Ramos (cell line): ENCODE measurements around the gene ZACN.

Experiments
- in situ Hi-C: fragments of 300-500 bp; cut with MboI; formaldehyde crosslinking; loops from one replicate; pipeline ENCODE4 v1.14.3; 2022; ENCODE audit warnings: low sequenced_read_pairs; ENCODE audit not compliant: unreplicated experiment

The ZACN gene

GRCh38 chr17:76080768-76081287 lies 1.8 kb downstream of the ZACN start:
- in situ Hi-C loops = no loop called here

- in situ Hi-C loops = no loop called here
Measured at GRCh38 chr17:76081295-76082210, 2.6 kb downstream of the ZACN start.

- in situ Hi-C loops = no loop called here
Measured at GRCh38 chr17:76082326-76083251, 3.6 kb downstream of the ZACN start.

- in situ Hi-C loops = no loop called here
Measured at GRCh38 chr17:76083536-76084182, 4.7 kb downstream of the ZACN start.

- in situ Hi-C loops = no loop called here
Measured at GRCh38 chr17:76085066-76085730, 6.2 kb downstream of the ZACN start.

GRCh38 chr17:76085731-76086366 lies 6.9 kb downstream of the ZACN start:
- in situ Hi-C loops = no loop called here

- in situ Hi-C loops = no loop called here
Measured at GRCh38 chr17:76086384-76086783, 7.4 kb downstream of the ZACN start.

GRCh38 chr17:76087531-76087930 lies 8.5 kb downstream of the ZACN start:
- in situ Hi-C loops = no loop called here

GRCh38 chr17:76088041-76088867 lies 9.3 kb downstream of the ZACN start:
- in situ Hi-C loops = no loop called here

GRCh38 chr17:76088868-76089576 lies 10.0 kb downstream of the ZACN start:
- in situ Hi-C loops = no loop called here

- in situ Hi-C loops = no loop called here
Measured at GRCh38 chr17:76089680-76090516, 10.9 kb downstream of the ZACN start.

- in situ Hi-C loops = no loop called here
Measured at GRCh38 chr17:76090517-76091129, 11.6 kb downstream of the ZACN start.

GRCh38 chr17:76091526-76092286 lies 12.7 kb downstream of the ZACN start:
- in situ Hi-C loops = no loop called here

GRCh38 chr17:76092526-76093413 lies 13.8 kb downstream of the ZACN start:
- in situ Hi-C loops = no loop called here

GRCh38 chr17:76094046-76094445 lies 15.1 kb downstream of the ZACN start:
- in situ Hi-C loops = no loop called here
